Parathyroid adenoma (tissue), 2 donors: ENCODE results near the gene RPL7A.
"Not testable (repeated sequence)": the region's sequence is repeated elsewhere in the genome, so short reads cannot be mapped to it uniquely, and the experiment has no call there.

Source experiments
- H2AFZ ChIP-seq: fragments of 300-600 bp; sonication (generic); one replicate; pipeline ENCODE4 v1.7.0; 2017; ENCODE audit warnings: antibody characterized with exemption, mild to moderate bottlenecking
- H3K27ac ChIP-seq: fragments of 300-600 bp; sonication (generic); one replicate; pipeline ENCODE4 v1.7.0; 2017
- H3K27me3 ChIP-seq: fragments of 300-600 bp; sonication (generic); one replicate; pipeline ENCODE4 v1.7.0; 2017; ENCODE audit warnings: low read length; ENCODE audit not compliant: control insufficient read depth, insufficient read depth
- H3K36me3 ChIP-seq: fragments of 300-600 bp; sonication (generic); one replicate; pipeline ENCODE4 v1.7.0; 2017; ENCODE audit warnings: low read length; ENCODE audit not compliant: control insufficient read depth, insufficient read depth
- H3K4me1 ChIP-seq: fragments of 300-600 bp; sonication (generic); one replicate; pipeline ENCODE4 v1.7.0; 2017; ENCODE audit warnings: control low read depth
- H3K4me2 ChIP-seq: fragments of 300-600 bp; sonication (generic); one replicate; pipeline ENCODE4 v1.7.0; 2017; ENCODE audit warnings: low read length
- H3K4me3 ChIP-seq: fragments of 300-600 bp; sonication (generic); one replicate; pipeline ENCODE4 v1.7.0; 2017; ENCODE audit warnings: low read depth, low read length
- H3K79me2 ChIP-seq: fragments of 300-600 bp; sonication (generic); one replicate; pipeline ENCODE4 v1.7.0; 2017; ENCODE audit warnings: control low read depth
- H3K9ac ChIP-seq: fragments of 300-600 bp; sonication (generic); one replicate; pipeline ENCODE4 v1.7.0; 2017; ENCODE audit warnings: mild to moderate bottlenecking
- H3K9me3 ChIP-seq: fragments of 300-600 bp; sonication (generic); one replicate; pipeline ENCODE4 v1.7.0; 2017; ENCODE audit warnings: low read length; ENCODE audit not compliant: control insufficient read depth
- TF ChIP-seq, protein P1 (sequence below): fragments of 300-600 bp; sonication (generic); IDR thresholded peaks from one replicate; pipeline ENCODE4 v1.7.0; 2017; ENCODE audit warnings: antibody characterized with exemption, mild to moderate bottlenecking
- donor health status: primary hyperparathyroidism.

RPL7A gene

DNA sequence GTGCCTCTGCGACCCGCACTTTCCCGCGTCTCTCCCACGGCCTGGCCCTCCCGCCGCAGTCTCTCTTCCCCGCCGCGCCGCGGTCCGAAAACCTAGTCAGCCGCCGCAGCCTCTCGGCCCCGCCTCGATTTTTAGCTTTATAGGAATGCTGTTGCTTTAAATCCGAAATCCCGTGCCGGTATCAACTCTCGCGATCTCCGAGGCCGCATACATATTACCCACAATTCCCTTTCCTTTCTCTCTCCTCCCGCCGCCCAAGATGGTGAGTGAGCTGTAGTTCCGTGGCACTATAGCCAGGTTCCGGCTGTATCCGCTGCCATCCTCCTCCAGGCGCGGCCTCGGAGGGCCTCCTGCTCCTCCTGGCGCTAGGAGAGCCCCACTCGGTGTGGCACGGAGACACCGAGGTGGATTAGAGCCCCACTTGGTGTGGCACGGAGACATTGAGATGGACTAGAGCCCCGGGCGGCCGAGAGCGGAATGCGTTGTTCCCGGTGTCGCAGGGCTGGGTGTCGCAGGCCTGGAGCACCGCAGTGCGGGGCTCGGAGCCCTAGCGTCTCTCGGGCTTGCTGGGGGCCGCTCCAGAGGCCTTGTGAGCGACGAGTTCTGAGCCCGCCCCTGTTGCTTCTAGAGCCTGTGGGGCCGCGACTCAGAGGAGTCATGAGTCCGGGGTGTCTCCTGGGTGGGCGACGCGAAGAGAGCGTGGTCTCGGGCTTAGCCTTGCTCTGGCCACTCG, at the start of gene RPL7A, which contains the start of gene MED22:
Gene RPL7A (plus strand): TSS at position 234 of the 733 bp plus-strand sequence. CDS start 26 bp downstream, at position 260.
Gene MED22 (minus strand): TSS at position 147 of the 733 bp plus-strand sequence. CDS start 1,469 bp downstream, outside the sequence.
- TF ChIP-seq, protein P1, sequence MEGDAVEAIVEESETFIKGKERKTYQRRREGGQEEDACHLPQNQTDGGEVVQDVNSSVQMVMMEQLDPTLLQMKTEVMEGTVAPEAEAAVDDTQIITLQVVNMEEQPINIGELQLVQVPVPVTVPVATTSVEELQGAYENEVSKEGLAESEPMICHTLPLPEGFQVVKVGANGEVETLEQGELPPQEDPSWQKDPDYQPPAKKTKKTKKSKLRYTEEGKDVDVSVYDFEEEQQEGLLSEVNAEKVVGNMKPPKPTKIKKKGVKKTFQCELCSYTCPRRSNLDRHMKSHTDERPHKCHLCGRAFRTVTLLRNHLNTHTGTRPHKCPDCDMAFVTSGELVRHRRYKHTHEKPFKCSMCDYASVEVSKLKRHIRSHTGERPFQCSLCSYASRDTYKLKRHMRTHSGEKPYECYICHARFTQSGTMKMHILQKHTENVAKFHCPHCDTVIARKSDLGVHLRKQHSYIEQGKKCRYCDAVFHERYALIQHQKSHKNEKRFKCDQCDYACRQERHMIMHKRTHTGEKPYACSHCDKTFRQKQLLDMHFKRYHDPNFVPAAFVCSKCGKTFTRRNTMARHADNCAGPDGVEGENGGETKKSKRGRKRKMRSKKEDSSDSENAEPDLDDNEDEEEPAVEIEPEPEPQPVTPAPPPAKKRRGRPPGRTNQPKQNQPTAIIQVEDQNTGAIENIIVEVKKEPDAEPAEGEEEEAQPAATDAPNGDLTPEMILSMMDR: no peak
- peak within 1 kb of the TSS; percentile 77 for H3K4me3 ChIP-seq
- H3K9ac ChIP-seq: peak within 1 kb of the TSS; percentile 84
- peaks cover 3% of the 10 kb centered on the region for H3K4me1 ChIP-seq
- peak within 1 kb of the TSS; percentile 91 for H3K4me2 ChIP-seq
- no peaks in the 10 kb centered on the region for H3K27me3 ChIP-seq
- H3K79me2 ChIP-seq: no peaks in the 10 kb centered on the region
- H3K36me3 ChIP-seq: no peaks in the 10 kb centered on the region
- peak within 1 kb of the TSS; percentile 93 for H2AFZ ChIP-seq
- no peaks in the 10 kb centered on the region for H3K9me3 ChIP-seq
- H3K27ac ChIP-seq: peak within 1 kb of the TSS; percentile 88

DNA sequence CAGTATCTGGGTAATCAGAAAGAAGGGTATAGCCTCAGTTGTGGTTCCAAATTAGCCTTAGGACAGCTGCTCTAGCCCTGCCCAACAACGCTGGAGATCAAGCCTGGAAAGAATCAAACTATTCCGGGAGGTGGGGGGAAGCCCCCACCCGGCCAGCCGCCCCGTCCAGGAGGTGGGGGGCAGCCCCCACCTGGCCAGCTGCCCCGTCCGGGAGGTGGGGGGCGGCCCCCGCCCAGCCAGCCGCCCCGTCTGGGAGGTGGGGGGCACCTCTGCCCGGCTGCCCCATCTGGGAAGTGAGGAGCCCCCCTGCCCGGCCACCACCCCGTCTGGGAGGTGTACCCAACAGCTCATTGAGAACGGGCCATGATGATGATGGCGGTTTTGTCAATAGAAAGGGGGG, 48.0 kb upstream of the RPL7A start:
- not testable (repeated sequence) for H3K9ac ChIP-seq, H3K4me1 ChIP-seq, H3K27me3 ChIP-seq, H3K27ac ChIP-seq, H3K36me3 ChIP-seq, H3K4me3 ChIP-seq, H3K79me2 ChIP-seq, H3K9me3 ChIP-seq, H3K4me2 ChIP-seq, H2AFZ ChIP-seq

DNA sequence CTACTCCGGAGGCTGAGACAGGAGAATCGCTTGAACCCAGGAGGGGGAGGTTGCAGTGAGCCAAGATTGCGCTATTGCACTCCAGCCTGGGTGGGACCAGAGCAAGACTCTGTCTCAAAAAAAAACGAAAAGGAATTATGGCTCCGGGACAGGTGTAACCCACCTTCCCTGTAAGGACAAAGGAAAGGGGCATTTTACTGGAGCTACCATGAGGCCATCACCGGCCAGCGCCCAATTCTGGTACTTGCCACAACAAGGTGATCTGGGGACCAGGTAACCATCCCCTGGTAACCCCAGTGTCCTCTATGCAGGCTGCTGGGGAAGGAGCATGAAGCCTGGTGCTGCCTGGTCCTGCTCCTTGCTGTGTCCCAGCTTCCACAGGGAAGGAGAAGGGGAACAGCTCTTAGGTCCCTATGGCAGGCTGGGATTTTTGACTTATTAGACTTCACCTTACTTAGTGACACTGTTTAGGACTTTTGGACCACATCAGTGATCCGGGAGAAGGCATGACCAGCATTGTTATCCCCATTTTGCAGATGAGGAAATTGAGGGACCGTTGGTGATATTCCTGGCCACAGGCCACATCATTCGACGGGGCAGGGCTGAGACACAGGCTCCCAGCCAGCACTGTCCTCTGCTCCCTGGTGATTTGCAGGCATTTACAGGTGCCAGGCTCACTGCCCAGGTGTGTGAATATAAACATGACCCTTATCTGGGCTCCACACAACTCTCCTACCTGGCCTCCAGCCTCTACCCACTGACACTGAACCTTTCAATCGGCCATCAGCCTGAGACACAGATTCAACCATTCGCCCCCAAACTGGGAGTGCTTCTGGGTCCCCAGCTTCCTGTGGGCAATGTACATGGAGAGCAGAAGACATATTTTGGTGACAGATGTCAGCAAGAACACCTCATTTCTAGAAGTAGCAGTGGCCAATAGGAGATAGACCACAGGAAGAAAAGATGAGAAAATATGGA, 46.5 kb upstream of the RPL7A start:
- TF ChIP-seq, protein P1: no peak
- no peak overlapping the region for H2AFZ ChIP-seq
- no peaks in the 10 kb centered on the region for H3K36me3 ChIP-seq
- H3K9me3 ChIP-seq: no peaks in the 10 kb centered on the region
- H3K4me1 ChIP-seq: no peaks in the 10 kb centered on the region
- H3K4me3 ChIP-seq: no peak overlapping the region
- no peaks in the 10 kb centered on the region for H3K79me2 ChIP-seq
- no peak overlapping the region for H3K27ac ChIP-seq
- no peak overlapping the region for H3K4me2 ChIP-seq
- H3K27me3 ChIP-seq: no peaks in the 10 kb centered on the region
- no peak overlapping the region for H3K9ac ChIP-seq

DNA sequence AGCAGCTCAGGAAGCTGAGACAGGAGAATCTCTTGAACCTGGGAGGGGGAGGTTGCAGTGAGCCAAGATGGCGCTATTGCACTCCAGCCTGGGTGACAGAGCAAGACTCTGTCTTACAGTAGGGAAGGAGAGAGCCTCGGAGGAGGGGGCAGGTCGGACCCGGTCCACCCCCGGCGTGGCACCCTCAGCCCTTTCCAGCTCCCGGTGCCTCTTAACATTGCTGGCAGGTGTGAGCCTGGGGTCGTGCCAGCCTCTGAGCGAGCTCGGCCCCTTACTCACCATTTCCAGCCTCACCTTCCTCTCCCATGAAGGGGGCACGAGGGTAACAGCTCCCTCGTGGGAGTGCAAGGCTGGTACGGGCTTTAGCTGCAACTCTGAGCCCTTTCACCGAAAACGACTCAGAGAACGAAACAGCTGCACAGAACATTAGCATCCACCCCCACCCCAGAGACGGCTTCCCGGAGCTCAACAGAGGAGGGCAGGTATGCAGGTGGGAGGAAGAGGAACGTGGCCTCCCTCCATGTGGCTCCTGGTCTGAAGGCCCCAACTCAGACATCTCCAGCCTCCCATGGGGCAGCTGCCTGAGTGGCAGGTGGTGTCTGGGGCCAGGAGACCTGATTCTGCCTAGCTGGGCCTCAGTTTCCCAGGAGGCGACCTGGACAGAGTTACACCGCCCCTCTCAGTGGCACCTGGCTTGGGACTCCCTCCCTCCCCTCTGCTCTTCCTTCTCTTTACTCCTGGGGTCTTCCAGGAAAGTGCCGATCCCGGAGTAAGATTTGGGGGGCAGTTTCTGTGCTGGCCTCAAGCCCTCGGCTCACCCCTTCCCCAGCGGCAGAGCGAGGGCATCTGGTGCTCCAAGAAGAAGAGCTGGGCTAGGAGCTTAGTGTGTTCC, 44.5 kb upstream of the RPL7A start:
- no peaks in the 10 kb centered on the region for H3K4me1 ChIP-seq
- no peak overlapping the region for H3K27ac ChIP-seq
- H3K9me3 ChIP-seq: no peaks in the 10 kb centered on the region
- no peak overlapping the region for H3K4me3 ChIP-seq
- no peak overlapping the region for H3K4me2 ChIP-seq
- H3K79me2 ChIP-seq: no peaks in the 10 kb centered on the region
- H3K36me3 ChIP-seq: no peaks in the 10 kb centered on the region
- H3K27me3 ChIP-seq: no peaks in the 10 kb centered on the region
- no peak overlapping the region for H3K9ac ChIP-seq
- TF ChIP-seq, protein P1: no peak
- H2AFZ ChIP-seq: no peak overlapping the region
